HK-2 (cell line): ENCODE data around the gene UVRAG.
"Not testable (repeated sequence)": the region's sequence is repeated elsewhere in the genome, so short reads cannot be mapped to it uniquely, and the experiment has no call there.

Experiments
- DNase-seq: peaks from one replicate; pipeline ENCODE4 v3.0.0-alpha.2; 2018; ENCODE audit not compliant: unreplicated experiment

The UVRAG gene

DNA sequence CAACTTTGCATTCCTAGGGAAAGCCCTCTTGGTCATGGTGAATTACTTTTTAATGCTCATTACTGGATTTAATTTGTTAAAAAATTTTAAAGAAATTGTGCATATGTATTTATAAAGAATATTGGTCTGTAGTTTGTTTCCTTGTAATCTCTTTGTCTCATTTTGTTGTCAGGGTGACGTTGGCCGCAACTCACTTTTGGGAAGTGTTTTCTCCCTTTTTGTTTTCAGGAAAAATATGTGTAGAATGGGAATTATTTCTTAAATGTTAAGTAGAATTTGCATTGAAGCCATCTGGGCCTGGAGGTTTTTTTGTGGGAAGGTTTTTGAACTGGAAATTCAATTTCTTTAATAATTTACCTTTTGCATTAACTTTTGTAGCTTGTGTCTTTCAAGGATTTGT is 149.1 kb downstream of the UVRAG start:
- no peak for DNase-seq

DNA sequence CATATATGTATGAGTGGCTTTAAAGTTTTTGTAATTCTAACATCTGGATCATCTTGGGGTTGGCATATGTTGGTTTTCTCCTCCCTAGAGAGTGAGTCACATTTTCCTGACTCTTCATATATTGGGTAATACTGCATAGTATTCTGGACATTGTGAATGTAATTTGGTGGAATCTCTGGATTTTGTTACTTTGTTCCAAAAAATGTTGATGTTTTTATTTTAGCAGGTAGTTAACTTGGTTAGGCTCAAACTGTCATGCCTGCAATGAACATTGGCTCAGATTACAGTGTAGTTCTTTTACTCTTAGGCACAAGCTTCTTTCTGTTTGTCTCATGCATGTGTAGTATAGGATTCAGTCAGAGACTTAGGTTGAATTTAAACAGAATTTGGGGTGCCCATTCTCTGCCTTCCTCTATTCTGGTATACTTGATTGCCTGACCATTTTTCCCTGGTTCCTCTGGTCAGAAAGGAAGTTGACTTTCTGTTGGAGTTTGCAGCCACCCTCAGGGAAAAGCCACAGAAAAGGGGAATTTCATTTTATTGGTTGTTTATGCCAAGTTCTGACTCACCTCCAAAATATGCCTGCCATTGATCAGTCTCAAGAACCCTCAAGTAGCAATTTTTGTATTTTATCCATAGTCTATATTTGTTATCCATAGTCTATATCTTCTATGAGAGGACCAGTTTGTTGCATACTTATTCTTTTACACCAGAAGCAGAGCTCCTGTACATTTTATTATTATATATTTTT is 151.7 kb downstream of the UVRAG start:
- DNase-seq = no peak

DNA sequence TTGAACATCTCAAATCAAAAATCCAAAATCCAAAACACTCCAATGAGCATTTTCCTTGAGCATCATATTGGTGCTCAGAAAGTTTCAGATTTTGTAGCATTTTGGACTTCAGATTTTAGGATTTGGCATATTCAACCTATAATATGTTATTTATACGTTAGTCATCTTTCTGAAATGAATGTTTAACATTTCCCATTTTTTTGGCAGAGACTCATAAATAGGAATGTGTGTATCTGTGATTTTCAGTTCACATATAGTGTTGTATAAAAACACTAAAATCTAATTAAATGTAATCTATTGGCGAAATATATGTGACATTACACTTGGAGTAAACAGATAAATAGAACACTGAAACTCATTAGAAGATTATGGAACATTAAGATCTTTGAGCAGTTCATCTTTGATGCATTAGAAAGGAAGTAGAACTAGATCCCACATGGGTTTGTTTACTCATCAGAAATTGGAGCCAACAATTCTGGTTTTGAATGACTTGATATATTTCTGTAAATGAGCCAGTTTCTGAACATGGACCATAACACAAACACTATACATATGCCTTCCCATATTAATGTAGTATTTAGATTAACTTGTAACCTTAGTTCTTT is 153.1 kb downstream of the UVRAG start:
- DNase-seq = no peak

DNA sequence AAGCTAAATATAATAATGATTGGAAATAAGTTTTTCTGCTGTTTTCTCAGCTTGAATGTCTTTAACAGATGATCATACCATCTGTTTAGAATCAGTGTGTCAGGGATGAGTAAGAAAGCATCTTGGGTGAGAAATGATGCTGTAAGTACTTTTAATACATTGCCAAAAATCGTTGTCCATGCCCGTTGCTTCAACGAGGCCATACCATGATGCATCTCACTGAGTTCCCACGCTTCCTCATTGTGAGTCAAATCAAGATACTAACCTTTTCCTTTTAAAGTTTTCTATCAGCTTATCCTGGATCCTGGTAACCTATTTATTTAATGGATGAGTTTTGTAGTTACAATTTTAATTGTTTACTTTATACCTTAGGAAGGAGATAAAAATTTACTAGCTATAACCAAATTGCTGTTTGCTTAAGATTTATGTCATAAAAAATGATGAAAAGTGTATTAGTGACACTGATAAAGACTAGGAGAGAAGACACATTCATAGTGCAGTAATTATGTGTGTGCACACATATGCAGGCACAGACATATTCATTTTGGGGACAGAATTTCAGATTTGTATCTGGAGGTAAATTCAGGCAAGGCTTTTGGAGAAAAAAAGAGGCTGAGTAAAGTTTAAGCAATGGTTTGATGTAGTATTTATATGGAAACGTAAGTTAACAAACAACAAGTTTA is 154.8 kb downstream of the UVRAG start:
- no peak for DNase-seq

DNA sequence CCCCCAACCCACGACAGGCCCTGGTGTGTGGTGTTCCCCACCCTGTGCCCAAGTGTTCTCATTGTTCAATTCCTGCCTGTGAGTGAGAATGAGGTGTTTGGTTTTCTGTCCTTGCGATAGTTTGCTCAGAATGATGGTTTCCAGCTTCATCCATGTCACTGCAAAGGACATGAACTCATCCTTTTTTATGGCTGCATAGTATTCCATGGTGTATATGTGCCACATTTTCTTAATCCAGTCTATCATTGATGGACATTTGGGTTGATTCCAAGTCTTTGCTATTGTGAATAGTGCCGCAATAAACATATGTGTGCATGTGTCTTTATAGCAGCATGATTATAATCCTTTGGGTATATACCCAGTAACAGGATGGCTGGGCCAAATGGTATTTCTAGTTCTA is 158.7 kb downstream of the UVRAG start:
- not testable (repeated sequence) for DNase-seq

DNA sequence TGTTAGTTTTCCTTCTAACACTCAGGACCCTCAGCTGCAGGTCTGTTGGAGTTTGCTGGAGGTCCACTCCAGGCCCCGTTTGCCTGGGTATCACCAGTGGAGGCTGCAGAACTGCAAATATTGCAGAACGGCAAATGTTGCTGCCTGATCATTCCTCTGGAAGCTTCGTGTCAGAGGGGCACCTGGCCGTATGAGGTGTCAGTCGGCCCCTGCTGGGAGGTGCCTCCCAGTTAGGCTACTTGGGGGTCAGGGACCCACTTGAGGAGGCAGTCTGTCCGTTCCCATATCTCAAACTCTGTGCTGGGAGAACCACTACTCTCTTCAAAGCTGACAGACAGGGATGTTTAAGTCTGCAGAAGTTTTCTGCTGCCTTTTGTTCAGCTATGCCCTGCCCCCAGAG is 164.1 kb downstream of the UVRAG start:
- not testable (repeated sequence) for DNase-seq

DNA sequence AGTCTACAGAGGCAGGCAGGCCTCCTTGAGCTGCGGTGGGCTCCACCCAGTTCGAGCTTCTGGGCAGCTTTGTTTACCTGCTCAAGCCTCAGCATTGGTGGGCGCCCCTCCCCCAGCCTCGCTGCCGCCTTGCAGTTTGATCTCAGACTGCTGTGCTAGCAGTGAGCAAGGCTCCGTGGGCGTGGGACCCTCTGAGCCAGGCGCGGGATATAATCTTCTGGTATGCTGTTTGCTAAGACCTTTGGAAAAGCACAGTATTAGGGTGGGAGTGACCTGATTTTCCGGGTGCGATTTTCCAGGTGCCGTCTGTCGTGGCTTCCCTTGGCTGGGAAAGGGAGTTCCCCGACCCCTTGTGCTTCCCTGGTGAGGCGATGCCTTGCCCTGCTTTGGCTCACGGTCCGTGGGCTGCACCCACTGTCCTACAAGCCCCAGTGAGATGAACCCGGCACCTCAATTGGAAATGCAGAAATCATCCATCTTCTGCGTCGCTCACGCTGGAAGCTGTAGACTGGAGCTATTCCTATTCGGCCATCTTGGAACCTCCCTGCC is 164.5 kb downstream of the UVRAG start:
- not testable (repeated sequence) for DNase-seq

DNA sequence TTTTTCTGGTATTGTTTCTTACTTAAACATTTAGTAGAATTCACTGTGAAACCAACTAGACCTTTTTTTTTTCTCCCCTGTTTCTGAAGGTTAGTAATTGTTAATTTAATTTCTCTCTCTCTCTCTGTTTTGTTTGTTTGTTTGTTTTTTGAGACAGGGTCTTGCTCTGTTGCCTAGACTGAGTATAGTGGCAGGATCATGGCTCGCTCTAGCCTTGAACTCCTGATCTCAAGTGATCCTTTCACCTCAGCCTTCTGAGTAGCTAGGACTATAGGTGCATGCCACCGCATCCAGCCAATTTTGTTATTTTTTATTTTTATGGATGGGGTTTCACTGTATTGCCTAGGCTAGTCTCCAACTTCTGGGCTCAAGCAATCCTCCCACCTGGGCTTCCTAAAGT is 165.0 kb downstream of the UVRAG start:
- no peak for DNase-seq

DNA sequence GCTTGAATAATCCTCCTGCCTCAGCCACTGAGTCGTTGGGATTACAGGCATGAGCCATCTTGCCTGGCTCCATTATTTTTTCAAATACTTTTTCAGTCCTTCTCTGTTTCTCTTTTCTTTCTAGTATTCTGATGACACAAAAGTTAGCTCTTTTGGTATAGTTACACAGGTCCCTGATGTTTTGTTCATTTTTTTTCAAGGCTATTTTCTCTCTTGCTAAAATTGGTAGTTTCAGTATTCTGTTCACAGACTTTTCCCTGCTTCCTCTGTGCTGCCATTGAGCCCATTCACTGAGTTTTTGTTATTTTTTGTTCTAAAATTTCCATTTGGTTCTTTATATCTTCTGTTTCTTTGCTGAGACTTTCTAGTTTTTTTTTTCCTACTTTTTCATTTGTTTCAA is 166.5 kb downstream of the UVRAG start:
- DNase-seq = no peak

DNA sequence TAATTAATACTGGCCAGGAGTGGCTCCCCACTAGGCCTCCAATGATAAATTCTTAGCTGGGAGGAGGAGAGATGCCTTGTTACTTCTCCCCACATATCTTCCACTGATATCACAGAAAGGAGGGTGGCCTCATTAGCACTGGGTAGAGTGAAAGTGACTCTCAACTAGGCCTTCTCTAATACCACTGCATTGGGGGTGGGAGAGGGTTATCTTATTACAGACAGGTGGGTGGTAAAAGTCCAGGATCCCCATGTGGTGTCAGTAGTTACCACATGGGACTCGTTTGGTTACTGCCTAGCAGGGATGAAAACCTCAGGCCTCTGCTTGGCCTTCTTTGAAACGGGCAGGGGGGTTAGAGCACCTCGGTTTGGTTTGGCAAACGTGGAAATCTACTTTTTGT is 167.3 kb downstream of the UVRAG start:
- DNase-seq = no peak

DNA sequence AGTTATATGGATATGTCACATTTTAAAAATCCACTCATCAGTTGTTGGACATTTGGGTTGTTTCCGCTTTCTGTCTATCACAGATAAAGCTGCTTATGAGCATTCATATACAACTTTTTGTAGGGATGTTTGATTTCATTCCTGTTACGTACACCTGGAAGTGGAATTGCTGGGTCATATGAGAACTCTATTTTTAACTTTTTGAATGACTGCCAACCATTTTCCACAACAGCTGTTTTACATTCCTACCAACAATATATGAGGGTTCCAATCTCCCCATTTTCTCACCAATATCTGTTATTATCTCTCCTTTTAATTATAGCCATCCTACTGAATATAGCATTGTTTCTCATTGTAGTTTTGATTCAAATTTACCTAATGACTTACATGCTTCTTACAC is 172.0 kb downstream of the UVRAG start:
- DNase-seq = no peak

DNA sequence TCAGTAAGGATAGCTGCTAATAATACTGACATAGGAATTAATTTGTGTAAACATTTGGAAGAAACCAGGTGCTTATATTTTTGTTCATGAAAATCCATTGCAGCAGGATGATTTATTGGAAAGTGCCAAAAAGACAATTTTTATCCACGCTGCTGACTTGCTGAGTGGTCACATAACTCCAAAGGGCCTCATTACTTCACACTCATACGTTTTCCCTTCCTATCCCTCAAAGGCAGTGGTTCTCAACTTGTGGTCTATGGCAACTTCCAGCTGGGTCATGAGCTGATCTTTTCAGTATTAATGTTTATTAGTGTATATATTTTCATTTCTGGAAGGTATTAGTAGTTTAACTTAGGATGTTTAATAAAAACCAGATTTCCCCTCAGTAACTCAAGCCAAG is 178.1 kb downstream of the UVRAG start:
- no peak for DNase-seq

DNA sequence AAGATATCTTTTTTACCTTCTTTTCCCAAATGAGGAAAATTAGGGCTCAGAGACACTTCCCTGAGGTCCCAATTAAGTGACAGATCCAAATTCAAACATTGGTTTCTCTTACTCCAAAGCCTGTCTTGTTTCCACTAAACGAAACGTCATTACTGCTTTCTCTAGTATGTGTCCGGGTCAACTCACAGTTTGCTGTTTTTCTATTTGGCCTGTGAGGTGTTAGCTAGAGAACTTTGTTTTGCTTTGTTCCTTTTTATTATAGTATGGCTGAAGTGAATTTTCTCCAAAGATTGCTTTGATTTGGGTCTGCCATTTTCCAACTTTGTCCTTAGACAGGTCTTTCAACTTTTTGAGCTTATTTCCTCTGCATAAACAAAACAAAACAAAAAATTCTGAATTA is 179.6 kb downstream of the UVRAG start:
- no peak for DNase-seq

DNA sequence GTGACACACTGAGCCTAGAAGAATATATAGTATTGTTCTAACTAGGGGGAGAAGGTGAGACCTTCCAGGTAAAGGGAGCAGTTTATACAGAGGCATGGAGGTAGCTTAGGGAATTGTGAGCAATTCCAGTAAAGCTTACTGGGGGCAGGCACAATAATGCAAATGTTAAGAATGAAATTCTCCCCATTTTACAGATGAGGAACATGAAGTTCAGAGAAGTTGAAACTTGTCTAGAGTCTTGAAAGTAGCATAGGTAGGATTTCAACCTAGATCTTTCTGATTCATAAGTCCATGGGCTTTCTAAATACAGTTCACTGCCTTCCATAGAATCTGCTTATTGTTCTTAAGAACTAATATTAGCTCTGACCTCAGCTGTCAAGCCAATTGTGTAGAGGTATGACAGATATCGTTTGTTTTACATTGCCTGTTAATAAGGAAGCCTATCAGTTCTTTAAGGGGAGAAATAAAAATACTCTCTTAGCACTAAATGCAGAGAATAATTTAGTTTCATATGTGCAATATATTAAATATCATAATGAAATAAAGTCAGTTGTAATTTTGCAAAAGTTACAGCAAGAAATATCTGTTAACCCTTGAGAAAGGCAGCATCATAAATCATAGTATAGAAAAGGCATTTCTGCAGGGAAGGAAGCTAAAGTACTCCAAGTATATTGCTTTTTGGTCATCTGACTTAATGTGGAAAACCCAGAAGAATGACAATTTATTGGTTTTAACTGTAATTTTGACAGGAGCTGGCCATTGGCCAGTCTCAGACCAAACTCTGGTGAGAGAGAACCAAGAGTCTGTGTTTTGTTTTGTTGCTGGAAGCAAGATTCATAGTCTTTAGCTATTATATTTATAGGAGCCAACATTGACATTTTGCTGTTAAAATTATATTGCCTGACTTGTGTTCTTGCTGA is 181.8 kb downstream of the UVRAG start:
- DNase-seq = no peak

DNA sequence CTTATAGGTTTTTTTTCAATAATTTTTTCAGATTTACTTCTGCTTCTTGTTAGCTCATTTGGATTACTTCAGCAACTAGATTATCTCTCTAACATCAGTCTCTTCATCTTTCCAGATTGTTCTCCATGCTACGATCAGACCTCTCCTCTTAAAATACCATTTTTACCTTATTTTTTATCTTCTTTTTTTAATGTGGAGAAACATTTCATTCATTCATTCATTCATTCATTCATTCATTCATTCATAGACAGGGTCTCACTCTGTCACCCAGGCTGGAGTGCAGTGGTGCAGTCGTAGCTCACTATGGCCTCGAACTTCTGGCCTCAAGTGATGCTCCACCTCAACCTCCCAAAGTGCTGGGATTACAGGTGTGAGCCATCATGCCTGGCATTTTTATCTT is 189.4 kb downstream of the UVRAG start:
- no peak for DNase-seq

DNA sequence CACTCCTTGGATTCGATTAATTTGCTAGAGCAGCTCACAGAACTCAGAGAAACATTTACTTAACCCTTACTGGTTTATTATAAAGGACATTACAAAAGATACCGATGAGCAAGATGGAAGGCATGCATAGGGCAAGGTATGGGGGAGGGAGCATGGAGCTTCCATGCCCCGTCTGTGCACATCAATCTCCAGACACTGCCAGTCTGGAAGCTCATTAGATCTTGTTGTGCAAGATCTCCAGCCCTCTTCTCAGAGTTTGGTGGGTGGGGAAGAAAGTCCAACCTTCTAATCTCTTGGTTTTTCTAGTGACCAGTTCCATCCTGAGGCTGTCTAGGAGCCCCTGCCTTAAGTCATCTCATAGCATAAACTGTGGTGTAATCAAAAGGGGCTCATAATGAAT is 190.7 kb downstream of the UVRAG start:
- no peak for DNase-seq

DNA sequence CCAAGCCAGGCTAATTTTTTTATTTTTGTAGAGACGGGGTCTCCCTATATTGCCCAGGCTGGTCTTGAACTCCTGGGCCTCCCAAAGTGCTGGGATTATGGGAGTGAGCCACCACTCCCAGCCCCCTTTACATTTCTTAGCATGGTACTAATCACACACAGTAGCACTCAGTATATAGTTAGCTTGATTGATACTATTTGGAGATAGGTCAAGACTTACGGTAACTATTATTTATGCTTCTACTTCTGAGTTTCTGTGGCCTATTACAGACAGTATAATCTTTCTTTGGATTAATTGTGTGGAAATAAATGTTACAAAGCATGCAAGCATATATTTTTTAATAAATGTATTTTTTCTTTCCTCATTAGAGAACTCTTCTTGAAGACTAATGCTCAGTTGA is 192.2 kb downstream of the UVRAG start:
- DNase-seq = no peak

DNA sequence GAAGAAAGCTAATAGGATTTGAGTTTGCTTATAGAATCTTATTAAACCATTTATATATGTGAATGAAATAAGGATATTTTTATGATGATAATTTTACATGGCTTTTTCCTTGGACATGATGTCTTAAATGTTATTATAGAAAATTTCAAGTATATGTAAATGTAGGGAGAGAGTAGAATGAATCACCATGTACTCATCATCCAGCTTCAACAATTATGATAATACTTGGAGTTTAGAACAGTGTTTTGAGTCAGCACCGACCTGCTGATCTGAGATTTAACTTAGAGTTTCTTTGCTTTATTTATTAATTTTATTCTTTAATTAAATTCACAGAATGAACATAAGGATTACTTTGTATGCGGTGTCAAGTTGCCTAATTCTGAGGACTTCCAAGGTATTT is 193.5 kb downstream of the UVRAG start:
- no peak for DNase-seq

DNA sequence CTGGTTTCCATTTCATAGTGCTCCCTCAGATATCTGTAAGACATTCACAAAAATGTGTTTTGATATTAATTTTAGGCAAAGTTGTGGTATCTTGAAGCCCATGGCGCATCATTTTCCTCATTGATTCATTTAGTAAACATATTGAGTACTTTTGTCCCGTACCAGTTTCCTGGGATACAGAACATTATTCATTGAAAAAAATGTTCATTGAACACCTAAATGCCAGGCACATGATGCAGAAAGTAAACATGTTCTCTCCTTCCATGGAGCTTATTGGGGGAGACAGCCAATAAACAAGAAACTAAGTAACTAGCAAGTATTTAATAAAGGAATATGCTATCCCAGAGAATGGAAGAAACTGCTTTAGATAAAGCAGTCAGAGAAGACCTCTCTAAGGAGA is 195.0 kb downstream of the UVRAG start:
- no peak for DNase-seq

DNA sequence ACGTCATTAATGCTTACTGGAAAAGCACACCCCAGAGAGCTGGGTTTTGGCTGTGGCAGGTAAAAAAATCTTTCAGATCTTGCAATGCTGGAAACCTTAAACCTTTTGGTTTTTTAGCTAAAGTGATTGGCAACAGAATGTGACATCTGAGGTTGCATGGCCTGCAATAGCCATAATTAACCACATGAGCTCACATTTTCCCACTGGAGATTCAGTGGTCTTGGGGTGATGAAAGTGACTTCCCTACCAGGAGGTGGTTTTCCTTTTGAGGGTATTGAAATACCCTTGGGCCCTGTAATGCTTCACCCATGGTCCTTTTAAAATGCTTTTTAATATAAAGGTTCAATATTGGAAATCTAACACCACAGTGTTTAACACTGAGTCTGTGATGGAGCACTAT is 198.5 kb downstream of the UVRAG start:
- DNase-seq = no peak

DNA sequence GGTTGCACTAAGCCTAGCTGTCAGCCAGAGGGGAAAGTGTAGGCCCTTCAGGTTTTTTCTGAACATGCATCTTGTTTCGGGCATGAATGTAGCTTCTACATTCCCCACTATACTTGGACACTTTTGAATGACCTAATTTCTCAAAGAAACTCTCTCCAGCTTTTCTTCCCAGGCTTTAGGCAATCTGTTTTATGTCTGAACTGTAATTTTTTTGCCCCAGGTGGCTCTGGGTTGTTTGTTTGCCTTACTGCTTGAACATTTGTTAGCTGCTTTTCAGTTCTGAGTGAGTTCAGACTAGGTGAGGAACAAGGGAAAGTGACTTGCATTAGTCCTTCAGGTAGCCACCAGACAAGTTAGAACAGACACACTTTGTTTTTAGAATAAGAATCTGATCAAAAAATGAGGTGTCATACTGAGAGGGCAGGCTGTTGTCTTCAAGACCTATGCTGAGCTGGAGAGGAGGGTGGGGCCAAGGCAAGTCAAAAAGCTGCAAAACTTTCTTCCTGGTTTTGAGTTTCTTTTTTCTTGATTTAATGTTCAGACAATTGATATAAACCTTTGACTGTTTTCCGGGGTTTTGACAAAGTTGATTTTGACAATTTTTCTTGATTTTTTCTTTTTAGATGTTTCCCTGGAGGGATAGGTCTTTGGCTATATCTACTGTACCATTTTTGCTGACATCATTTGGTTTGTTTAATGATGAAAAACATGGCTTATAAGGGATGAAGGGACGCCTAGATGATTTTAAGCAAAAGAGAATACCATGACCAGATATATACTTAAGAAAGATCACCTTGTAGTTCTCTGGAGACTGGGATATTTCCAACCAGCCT is 208.4 kb downstream of the UVRAG start:
- DNase-seq = no peak
